ENCODE measurements around the gene TBC1D2. TPM values are rescaled to one million over a fixed set of nuclear protein-coding genes. Genes with fewer than 3 reads are reported as not detected.

The TBC1D2 gene
- total and polyA plus RNA-seq, 4 donors = 2.8 to 5.1 (median 3.7) TPM

DNA sequence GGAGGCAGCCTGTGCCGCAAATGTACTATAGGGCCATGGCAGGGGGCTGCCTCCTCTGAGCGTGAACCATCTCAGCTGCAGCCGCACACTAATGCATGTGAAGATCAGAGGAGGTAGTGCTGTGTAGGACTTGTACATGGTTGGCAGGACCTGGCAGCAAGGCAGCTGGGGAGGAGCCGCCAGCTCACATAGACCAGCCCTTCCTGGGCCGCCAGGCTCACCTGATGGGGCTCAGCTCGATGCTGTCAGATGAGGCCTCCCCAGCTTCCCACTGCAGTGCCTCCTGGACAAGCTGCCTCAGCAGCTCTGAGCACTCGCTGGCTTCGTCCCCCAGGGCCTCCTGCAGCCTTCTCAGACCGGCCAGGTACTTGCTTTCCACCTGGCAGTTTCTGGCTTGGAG, 45.0 kb downstream of the TBC1D2 start:
- H3K4me3 ChIP-seq (ENCODE audit: low read depth in 1 of 3, low read length in 3 of 3) = no peak overlapping the region
- H3K27ac ChIP-seq (ENCODE audit: low read depth in 1 of 2, low read length in 2 of 2) = peak overlapping the region in 1 of 2 donors; percentile 45
- H3K9me3 ChIP-seq (ENCODE audit: control insufficient read depth in 4 of 4, low read length in 3 of 4) = no peaks in the 10 kb centered on the region
- H3K27me3 ChIP-seq (ENCODE audit: control insufficient read depth in 4 of 4, insufficient read depth in 4 of 4, low read length in 3 of 4) = no peaks in the 10 kb centered on the region
- TF ChIP-seq, protein P1, sequence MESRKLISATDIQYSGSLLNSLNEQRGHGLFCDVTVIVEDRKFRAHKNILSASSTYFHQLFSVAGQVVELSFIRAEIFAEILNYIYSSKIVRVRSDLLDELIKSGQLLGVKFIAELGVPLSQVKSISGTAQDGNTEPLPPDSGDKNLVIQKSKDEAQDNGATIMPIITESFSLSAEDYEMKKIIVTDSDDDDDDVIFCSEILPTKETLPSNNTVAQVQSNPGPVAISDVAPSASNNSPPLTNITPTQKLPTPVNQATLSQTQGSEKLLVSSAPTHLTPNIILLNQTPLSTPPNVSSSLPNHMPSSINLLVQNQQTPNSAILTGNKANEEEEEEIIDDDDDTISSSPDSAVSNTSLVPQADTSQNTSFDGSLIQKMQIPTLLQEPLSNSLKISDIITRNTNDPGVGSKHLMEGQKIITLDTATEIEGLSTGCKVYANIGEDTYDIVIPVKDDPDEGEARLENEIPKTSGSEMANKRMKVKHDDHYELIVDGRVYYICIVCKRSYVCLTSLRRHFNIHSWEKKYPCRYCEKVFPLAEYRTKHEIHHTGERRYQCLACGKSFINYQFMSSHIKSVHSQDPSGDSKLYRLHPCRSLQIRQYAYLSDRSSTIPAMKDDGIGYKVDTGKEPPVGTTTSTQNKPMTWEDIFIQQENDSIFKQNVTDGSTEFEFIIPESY (IDR thresholded peaks at IDR 0.05) = no peak
- TF ChIP-seq, protein P2, sequence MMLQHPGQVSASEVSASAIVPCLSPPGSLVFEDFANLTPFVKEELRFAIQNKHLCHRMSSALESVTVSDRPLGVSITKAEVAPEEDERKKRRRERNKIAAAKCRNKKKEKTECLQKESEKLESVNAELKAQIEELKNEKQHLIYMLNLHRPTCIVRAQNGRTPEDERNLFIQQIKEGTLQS (IDR thresholded peaks at IDR 0.05) = no peak
- no peak for TF ChIP-seq FOXA2 (IDR thresholded peaks at IDR 0.05)
- TF ChIP-seq, protein P3, sequence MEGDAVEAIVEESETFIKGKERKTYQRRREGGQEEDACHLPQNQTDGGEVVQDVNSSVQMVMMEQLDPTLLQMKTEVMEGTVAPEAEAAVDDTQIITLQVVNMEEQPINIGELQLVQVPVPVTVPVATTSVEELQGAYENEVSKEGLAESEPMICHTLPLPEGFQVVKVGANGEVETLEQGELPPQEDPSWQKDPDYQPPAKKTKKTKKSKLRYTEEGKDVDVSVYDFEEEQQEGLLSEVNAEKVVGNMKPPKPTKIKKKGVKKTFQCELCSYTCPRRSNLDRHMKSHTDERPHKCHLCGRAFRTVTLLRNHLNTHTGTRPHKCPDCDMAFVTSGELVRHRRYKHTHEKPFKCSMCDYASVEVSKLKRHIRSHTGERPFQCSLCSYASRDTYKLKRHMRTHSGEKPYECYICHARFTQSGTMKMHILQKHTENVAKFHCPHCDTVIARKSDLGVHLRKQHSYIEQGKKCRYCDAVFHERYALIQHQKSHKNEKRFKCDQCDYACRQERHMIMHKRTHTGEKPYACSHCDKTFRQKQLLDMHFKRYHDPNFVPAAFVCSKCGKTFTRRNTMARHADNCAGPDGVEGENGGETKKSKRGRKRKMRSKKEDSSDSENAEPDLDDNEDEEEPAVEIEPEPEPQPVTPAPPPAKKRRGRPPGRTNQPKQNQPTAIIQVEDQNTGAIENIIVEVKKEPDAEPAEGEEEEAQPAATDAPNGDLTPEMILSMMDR (IDR thresholded peaks at IDR 0.05; ENCODE audit: low read depth, low read length, missing input control) = no peak
- TF ChIP-seq, protein P4, sequence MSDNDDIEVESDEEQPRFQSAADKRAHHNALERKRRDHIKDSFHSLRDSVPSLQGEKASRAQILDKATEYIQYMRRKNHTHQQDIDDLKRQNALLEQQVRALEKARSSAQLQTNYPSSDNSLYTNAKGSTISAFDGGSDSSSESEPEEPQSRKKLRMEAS (IDR thresholded peaks at IDR 0.05) = no peak
- TF ChIP-seq JUND (IDR thresholded peaks at IDR 0.05) = no peak
- no peak for TF ChIP-seq SP1 (IDR thresholded peaks at IDR 0.05)
- 84% methylated on average over 9 of the region's 9 CpGs for WGBS
- no peak overlapping the region for H3K9ac ChIP-seq (ENCODE audit: low read depth in 1 of 2, low read length in 2 of 2)
- DNase-seq (ENCODE audit: low spot score) = no peak
- no peaks in the 10 kb centered on the region for H3K36me3 ChIP-seq (ENCODE audit: control insufficient read depth in 4 of 4, insufficient read depth in 3 of 4, low read depth in 1 of 4, low read length in 3 of 4)
- H3K4me1 ChIP-seq (ENCODE audit: control insufficient read depth in 4 of 4, insufficient read depth in 4 of 4, low read length in 3 of 4) = peaks cover 4 to 46% (median 36%) of the 10 kb centered on the region in 4 donors

DNA sequence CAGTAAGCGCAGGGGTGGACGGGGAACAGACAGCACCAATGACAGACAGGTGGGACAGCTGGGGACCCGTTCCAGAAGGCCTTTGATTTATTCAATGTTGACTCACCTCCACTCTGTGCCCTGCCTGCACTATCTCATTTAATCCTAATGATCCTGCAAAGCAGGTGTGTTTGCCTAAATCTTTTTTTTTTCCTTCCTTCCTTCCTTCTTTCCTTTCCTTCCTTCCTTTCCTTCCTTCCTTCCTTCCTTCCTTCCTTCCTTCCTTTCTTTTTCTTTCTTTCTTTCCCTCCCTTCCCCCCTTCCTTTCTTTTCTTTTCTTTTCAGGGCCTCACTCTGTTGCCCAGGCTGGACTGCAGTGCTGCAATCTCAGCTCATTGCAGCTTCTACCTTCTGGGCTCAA, 45.9 kb downstream of the TBC1D2 start:
- Histone ChIP-seq H3K4me3 (ENCODE audit: low read depth in 1 of 3, low read length in 3 of 3) (no peak overlapping the region), H3K36me3 (ENCODE audit: control insufficient read depth in 4 of 4, insufficient read depth in 3 of 4, low read depth in 1 of 4, low read length in 3 of 4) (no peaks in the 10 kb centered on the region), H3K9me3 (ENCODE audit: control insufficient read depth in 4 of 4, low read length in 3 of 4) (no peaks in the 10 kb centered on the region), H3K9ac (ENCODE audit: low read depth in 1 of 2, low read length in 2 of 2) (no peak overlapping the region), H3K27me3 (ENCODE audit: control insufficient read depth in 4 of 4, insufficient read depth in 4 of 4, low read length in 3 of 4) (no peaks in the 10 kb centered on the region), H3K4me1 (ENCODE audit: control insufficient read depth in 4 of 4, insufficient read depth in 4 of 4, low read length in 3 of 4) (peaks cover under 1 to 37% (median 27%) of the 10 kb centered on the region in 4 donors), H3K27ac (ENCODE audit: low read depth in 1 of 2, low read length in 2 of 2) (no peak overlapping the region)
- no peak for DNase-seq (ENCODE audit: low spot score)
- TF ChIP-seq, protein P4 (IDR thresholded peaks at IDR 0.05) = no peak
- no peak for TF ChIP-seq GABPA (IDR thresholded peaks at IDR 0.05 in 1 of 2, conservative IDR thresholded peaks at IDR 0.05 in 1 of 2)
- no peak for TF ChIP-seq FOXA1 (IDR thresholded peaks at IDR 0.05)
- TF ChIP-seq, protein P2 (IDR thresholded peaks at IDR 0.05) = no peak
- TF ChIP-seq FOXA2 (IDR thresholded peaks at IDR 0.05) = no peak
- TF ChIP-seq, protein P5, sequence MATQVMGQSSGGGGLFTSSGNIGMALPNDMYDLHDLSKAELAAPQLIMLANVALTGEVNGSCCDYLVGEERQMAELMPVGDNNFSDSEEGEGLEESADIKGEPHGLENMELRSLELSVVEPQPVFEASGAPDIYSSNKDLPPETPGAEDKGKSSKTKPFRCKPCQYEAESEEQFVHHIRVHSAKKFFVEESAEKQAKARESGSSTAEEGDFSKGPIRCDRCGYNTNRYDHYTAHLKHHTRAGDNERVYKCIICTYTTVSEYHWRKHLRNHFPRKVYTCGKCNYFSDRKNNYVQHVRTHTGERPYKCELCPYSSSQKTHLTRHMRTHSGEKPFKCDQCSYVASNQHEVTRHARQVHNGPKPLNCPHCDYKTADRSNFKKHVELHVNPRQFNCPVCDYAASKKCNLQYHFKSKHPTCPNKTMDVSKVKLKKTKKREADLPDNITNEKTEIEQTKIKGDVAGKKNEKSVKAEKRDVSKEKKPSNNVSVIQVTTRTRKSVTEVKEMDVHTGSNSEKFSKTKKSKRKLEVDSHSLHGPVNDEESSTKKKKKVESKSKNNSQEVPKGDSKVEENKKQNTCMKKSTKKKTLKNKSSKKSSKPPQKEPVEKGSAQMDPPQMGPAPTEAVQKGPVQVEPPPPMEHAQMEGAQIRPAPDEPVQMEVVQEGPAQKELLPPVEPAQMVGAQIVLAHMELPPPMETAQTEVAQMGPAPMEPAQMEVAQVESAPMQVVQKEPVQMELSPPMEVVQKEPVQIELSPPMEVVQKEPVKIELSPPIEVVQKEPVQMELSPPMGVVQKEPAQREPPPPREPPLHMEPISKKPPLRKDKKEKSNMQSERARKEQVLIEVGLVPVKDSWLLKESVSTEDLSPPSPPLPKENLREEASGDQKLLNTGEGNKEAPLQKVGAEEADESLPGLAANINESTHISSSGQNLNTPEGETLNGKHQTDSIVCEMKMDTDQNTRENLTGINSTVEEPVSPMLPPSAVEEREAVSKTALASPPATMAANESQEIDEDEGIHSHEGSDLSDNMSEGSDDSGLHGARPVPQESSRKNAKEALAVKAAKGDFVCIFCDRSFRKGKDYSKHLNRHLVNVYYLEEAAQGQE (IDR thresholded peaks at IDR 0.05) = no peak
- TF ChIP-seq EGR1 (IDR thresholded peaks at IDR 0.05; ENCODE audit: low read depth in 2 of 2) = no peak
- TF ChIP-seq RAD21 (IDR thresholded peaks at IDR 0.05) = no peak
- TF ChIP-seq, protein P3 (IDR thresholded peaks at IDR 0.05; ENCODE audit: low read depth, low read length, missing input control) = no peak
- WGBS = 75% methylated on average over 3 of the region's 3 CpGs

All from liver (tissue), 9 donors.